Ascending aorta (tissue), 2 donors: ENCODE data around the gene KLF11. TPM values are rescaled to one million over a fixed set of nuclear protein-coding genes. Genes with fewer than 3 reads are reported as not detected.

Experiments
- DNase-seq, 2 donors: peaks; one replicate each; pipeline ENCODE4 v3.0.0-alpha.2; 2019; ENCODE audit warnings: low spot score in 2 of 2
- H3K27ac ChIP-seq, 2 donors: fragments of 200-600 bp; sonication (generic); one replicate each; pipeline ENCODE4 v1.5.1; 2016 to 2017; ENCODE audit warnings: mild to moderate bottlenecking in 1 of 2
- H3K27me3 ChIP-seq: fragments of 200-600 bp; sonication (generic); one replicate; pipeline ENCODE4 v1.5.1; 2017
- H3K36me3 ChIP-seq, 2 donors: fragments of 200-600 bp; sonication (generic); one replicate each; pipeline ENCODE4 v1.5.1; 2016
- H3K4me1 ChIP-seq, 2 donors: fragments of 200-600 bp; sonication (generic); one replicate each; pipeline ENCODE4 v1.5.1; 2016 to 2017; ENCODE audit warnings: mild to moderate bottlenecking in 1 of 2
- H3K4me3 ChIP-seq, 2 donors: fragments of 200-600 bp; sonication (generic); one replicate each; pipeline ENCODE4 v1.5.1; 2016 to 2017; ENCODE audit warnings: mild to moderate bottlenecking in 1 of 2
- H3K9me3 ChIP-seq, 2 donors: fragments of 200-600 bp; sonication (generic); one replicate each; pipeline ENCODE4 v1.5.1; 2016
- CTCF ChIP-seq, 3 experiments: fragments of 200-600 bp in 2 of 3; fragments of 450-650 bp in 1 of 3; sonication (generic) in 2 of 3; IDR thresholded peaks; one replicate each; pipeline ENCODE4 v1.5.1; 2016 to 2019; ENCODE audit warnings: antibody characterized with exemption in 3 of 3, mild to moderate bottlenecking in 1 of 3, moderate library complexity in 1 of 3
- intact Hi-C: fragments of 100-400 bp; cut with DNase I; formaldehyde crosslinking; loops from one replicate; pipeline ENCODE4 v1.15.1; 2023
- total RNA-seq: library from RNA; depleted of rRNA; stranded (reverse); fragments of >200 nt; gene quantifications from one replicate; pipeline ENCODE4 v1.1.0, GENCODE V29; 2016

The KLF11 gene
- total RNA-seq, 1 donor from 2014 or later = 37.6 TPM

GRCh38 chr2:10097352-10098148 is 54.2 kb downstream of the KLF11 start:
- no peak overlapping the region for H3K4me3 ChIP-seq
- no peak overlapping the region for H3K27ac ChIP-seq
- peak in 1 of 2 donors; percentile 80 for DNase-seq
- no peaks in the 10 kb centered on the region for H3K27me3 ChIP-seq
- TF ChIP-seq CTCF (IDR thresholded peaks at IDR 0.05) = peak; percentile 79 to 98 (median 91)
- peaks cover 0 to 5% of the 10 kb centered on the region in 2 donors for H3K4me1 ChIP-seq
- intact Hi-C loops = loop anchor here (1.0 kb wide), 1 partner anchor 25 kb away; no protein-coding TSS in a partner anchor
- H3K9me3 ChIP-seq = no peaks in the 10 kb centered on the region
- H3K36me3 ChIP-seq = no peaks in the 10 kb centered on the region

- Histone ChIP-seq H3K4me1 (peaks cover 0 to 5% of the 10 kb centered on the region in 2 donors), H3K27me3 (no peaks in the 10 kb centered on the region), H3K9me3 (no peaks in the 10 kb centered on the region), H3K36me3 (no peaks in the 10 kb centered on the region), H3K27ac (no peak overlapping the region), H3K4me3 (no peak overlapping the region)
- no peak for TF ChIP-seq CTCF (IDR thresholded peaks at IDR 0.05)
- intact Hi-C loops = no loop called here
- DNase-seq = no peak
Observed at GRCh38 chr2:10101491-10101890, 58.1 kb downstream of the KLF11 start.

GRCh38 chr2:10103179-10103578 is 59.8 kb downstream of the KLF11 start:
- no peak for DNase-seq
- Histone ChIP-seq H3K4me1 (no peaks in the 10 kb centered on the region), H3K9me3 (peaks cover 0 to 5% of the 10 kb centered on the region in 2 donors), H3K27ac (no peak overlapping the region), H3K36me3 (no peaks in the 10 kb centered on the region), H3K27me3 (no peaks in the 10 kb centered on the region), H3K4me3 (no peak overlapping the region)
- TF ChIP-seq CTCF (IDR thresholded peaks at IDR 0.05) = no peak
- intact Hi-C loops = no loop called here

Other genes starting within 250 kb of the KLF11 start
- gene TAF1B, start 200.1 kb upstream of the KLF11 start, total RNA-seq = 58.5 TPM
- 0.43 TPM for gene GRHL1, start 91.9 kb upstream of the KLF11 start, total RNA-seq
- gene CYS1, start 36.9 kb downstream of the KLF11 start, total RNA-seq = 13.8 TPM
- gene RRM2, start 79.2 kb downstream of the KLF11 start, total RNA-seq = not detected